Measurements from ENCODE around the gene ZFP14. TPM values are rescaled to one million over a fixed set of nuclear protein-coding genes. Genes with fewer than 3 reads are reported as not detected.
"Not testable (repeated sequence)": the region's sequence is repeated elsewhere in the genome, so short reads cannot be mapped to it uniquely, and the experiment has no call there.

ZFP14 gene
- total and polyA plus RNA-seq, 9 donors, result 4.5 to 9.6 (median 5.6) TPM

DNA sequence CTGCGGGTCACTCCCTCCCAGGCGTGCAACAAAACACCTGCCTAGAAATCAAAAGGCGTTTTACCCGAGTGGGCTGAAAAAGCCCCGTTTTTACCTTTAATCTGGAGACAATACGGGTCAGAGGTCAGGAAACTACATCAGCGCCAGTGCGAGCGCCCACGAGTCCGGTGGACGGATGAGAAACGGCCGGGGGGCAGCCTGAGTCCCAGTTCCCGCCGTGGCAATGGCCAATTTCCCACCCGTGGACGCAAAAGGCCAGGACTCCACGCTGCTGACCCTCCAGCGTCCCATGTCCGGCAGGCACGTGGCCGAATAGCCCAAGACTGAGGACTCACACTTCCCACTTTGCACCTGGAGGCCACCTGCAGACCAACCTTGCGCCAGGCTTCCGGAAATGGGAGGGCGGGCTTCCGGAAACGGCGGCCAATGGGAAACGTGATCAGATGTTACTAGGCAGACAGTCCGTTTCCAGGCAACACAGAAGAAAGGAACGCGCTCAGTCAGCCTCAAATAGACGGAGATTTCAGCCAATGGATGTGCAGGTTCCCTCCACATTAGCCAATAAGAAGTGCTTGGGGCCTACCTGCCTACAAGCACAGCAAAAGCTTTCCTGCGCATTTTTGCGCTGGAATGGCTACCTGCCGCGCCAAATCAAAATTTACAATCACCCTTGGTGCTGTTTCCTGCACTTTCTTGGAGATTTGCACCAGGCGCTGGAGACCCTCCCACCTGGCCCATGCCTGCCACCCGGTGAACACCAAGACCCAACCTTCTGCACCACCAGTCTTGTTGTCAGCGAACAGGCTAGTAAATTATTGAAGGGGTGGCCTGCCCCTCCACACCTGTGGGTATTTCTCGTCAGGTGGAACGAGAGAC is 47.4 kb downstream of the ZFP14 start:
- peak; percentile 98 for DNase-seq
- 0% methylated on average over 39 of the region's 43 CpGs for WGBS (ENCODE audit: insufficient coverage)
- Histone ChIP-seq H3K27me3 (ENCODE audit: control insufficient read depth, insufficient read depth, low read length) (no peaks in the 10 kb centered on the region), H3K27ac (ENCODE audit: low read length) (peak overlapping the region; percentile 49), H3K4me1 (ENCODE audit: control insufficient read depth, insufficient read depth, low read length) (peaks cover 6% of the 10 kb centered on the region), H3K4me3 (ENCODE audit: low read length) (peak overlapping the region; percentile 89), H3K9me3 (replicated peaks; ENCODE audit: control insufficient read depth, low read depth, low read length) (no peaks in the 10 kb centered on the region), H3K36me3 (ENCODE audit: control insufficient read depth, insufficient read depth, low read length) (peaks cover 31% of the 10 kb centered on the region)

GRCh38 chr19:36330216-36330615 is 48.8 kb downstream of the ZFP14 start:
- peaks cover 6% of the 10 kb centered on the region for H3K4me1 ChIP-seq (ENCODE audit: control insufficient read depth, insufficient read depth, low read length)
- no peak overlapping the region for H3K27ac ChIP-seq (ENCODE audit: low read length)
- no peaks in the 10 kb centered on the region for H3K27me3 ChIP-seq (ENCODE audit: control insufficient read depth, insufficient read depth, low read length)
- no peaks in the 10 kb centered on the region for H3K9me3 ChIP-seq (replicated peaks; ENCODE audit: control insufficient read depth, low read depth, low read length)
- WGBS (ENCODE audit: insufficient coverage), result 87% methylated on average over 12 of the region's 19 CpGs
- H3K4me3 ChIP-seq (ENCODE audit: low read length), result no peak overlapping the region
- peaks cover 42% of the 10 kb centered on the region for H3K36me3 ChIP-seq (ENCODE audit: control insufficient read depth, insufficient read depth, low read length)
- no peak for DNase-seq

- not testable (repeated sequence) for H3K27ac ChIP-seq (ENCODE audit: low read length); H3K4me3 ChIP-seq (ENCODE audit: low read length); H3K4me1 ChIP-seq (ENCODE audit: control insufficient read depth, insufficient read depth, low read length); H3K27me3 ChIP-seq (ENCODE audit: control insufficient read depth, insufficient read depth, low read length); DNase-seq; H3K9me3 ChIP-seq (replicated peaks; ENCODE audit: control insufficient read depth, low read depth, low read length)
- 96% methylated on average over 14 of the region's 16 CpGs for WGBS (ENCODE audit: insufficient coverage)
- H3K36me3 ChIP-seq (ENCODE audit: control insufficient read depth, insufficient read depth, low read length), result peaks cover 42% of the 10 kb centered on the region
Measured at GRCh38 chr19:36329534-36329933, 49.5 kb downstream of the ZFP14 start.

DNA sequence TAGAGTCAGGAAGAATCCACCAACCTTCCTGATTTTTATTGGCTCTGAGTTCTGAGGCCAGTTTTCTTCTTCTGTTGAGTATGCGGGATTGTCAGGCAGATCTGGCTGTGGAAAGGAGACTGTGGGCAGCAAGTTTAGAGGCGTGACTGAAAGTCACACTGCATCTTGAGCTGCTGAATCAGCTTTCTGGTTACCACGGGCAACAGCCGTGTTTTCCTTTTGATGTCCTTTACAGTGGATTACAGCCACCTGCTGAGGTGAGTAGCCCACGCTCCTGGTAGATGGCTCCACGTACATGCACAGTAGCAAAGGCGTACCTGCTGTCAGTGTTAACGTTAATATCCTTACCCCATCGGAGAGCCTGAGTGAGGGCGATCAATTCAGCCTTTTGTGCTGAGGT is 52.4 kb downstream of the ZFP14 start:
- not testable (repeated sequence) for DNase-seq; H3K4me3 ChIP-seq (ENCODE audit: low read length); H3K4me1 ChIP-seq (ENCODE audit: control insufficient read depth, insufficient read depth, low read length); H3K9me3 ChIP-seq (replicated peaks; ENCODE audit: control insufficient read depth, low read depth, low read length); H3K27ac ChIP-seq (ENCODE audit: low read length); H3K27me3 ChIP-seq (ENCODE audit: control insufficient read depth, insufficient read depth, low read length)
- WGBS (ENCODE audit: insufficient coverage), result 92% methylated on average over 9 of the region's 10 CpGs
- H3K36me3 ChIP-seq (ENCODE audit: control insufficient read depth, insufficient read depth, low read length), result peaks cover 42% of the 10 kb centered on the region

DNA sequence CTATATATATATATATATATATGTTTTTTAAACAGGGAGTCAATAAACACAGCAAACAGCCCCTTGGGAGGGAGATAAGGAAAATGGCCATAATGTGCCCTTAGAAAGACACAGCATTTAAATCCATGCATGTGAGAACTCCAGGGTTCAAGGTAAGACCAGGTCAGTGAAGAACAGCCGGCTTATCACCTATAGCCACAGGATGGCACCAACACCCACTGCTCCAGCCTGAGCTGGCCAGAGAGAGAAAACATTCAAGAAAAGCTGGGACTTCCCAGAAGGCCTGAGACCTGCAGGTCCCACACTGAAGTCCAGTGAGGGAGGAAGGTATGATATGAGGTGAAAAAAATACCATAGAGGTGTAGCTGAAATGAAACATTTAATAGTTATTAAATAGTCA is 63.8 kb downstream of the ZFP14 start:
- WGBS (ENCODE audit: insufficient coverage), result no CpG with 5 or more reads among the region's 1 CpG
- DNase-seq; H3K27me3 ChIP-seq (ENCODE audit: control insufficient read depth, insufficient read depth, low read length): not testable (repeated sequence)

DNA sequence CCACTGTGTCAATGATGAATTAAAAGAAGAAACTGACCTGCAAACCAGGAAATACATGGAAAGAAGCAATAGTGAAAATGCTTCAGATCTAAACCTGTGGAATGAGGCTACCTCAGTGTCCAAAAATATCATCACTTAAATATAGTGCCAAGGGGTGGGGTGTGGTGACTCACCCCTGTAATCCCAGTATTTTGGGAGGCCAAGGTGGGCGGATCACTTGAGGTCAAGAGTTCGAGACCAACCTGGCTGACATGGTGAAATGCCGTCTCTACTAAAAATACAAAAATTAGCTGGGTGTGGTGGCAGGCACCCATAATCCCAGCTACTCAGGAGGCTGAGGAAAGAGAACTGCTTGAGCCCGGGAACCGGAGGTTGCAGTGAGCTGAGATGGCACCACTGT is 64.9 kb downstream of the ZFP14 start:
- not testable (repeated sequence) for DNase-seq; H3K9me3 ChIP-seq (replicated peaks; ENCODE audit: control insufficient read depth, low read depth, low read length); H3K27me3 ChIP-seq (ENCODE audit: control insufficient read depth, insufficient read depth, low read length); H3K36me3 ChIP-seq (ENCODE audit: control insufficient read depth, insufficient read depth, low read length); H3K4me3 ChIP-seq (ENCODE audit: low read length); H3K4me1 ChIP-seq (ENCODE audit: control insufficient read depth, insufficient read depth, low read length); H3K27ac ChIP-seq (ENCODE audit: low read length)
- no CpG with 5 or more reads among the region's 5 CpGs for WGBS (ENCODE audit: insufficient coverage)

More for the DNA sequence above, 63.8 kb downstream of the ZFP14 start:
- H3K9me3 ChIP-seq (replicated peaks; ENCODE audit: control insufficient read depth, low read depth, low read length); H3K27ac ChIP-seq (ENCODE audit: low read length); H3K36me3 ChIP-seq (ENCODE audit: control insufficient read depth, insufficient read depth, low read length); H3K4me1 ChIP-seq (ENCODE audit: control insufficient read depth, insufficient read depth, low read length); H3K4me3 ChIP-seq (ENCODE audit: low read length): not testable (repeated sequence)

DNA sequence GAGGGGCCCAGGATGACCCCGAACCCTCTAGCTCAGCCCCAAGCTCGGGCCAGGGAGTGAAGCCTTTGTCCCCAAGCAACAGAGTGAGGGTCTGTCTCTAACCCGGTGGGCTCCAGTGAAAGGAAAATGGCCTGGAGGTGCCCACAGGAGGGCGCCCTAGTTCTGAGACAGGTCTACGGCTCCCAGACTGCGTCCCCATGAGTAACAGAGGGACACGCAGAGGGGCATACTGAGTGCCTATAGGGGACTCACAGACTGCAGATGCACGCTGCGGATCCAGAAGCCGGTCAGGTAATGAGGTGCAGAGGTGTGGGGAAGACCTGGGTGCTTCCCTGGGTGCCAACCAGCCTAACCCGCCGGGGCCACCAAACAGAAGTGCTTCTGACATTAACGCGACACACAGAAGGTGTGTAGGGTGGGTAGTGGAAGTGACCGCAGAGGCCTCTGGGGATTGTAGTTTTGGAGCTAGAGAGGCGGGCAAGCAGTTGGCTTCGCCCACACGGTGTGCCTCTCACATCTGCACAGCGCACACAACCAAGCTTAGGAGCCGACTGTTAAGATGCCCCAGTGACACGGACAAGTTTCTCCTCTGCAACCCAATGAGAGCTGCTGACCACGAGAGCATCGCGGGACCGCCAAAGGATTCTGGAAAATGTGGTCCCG is 67.8 kb downstream of the ZFP14 start:
- not testable (repeated sequence) for H3K36me3 ChIP-seq (ENCODE audit: control insufficient read depth, insufficient read depth, low read length); H3K4me1 ChIP-seq (ENCODE audit: control insufficient read depth, insufficient read depth, low read length); DNase-seq; H3K27ac ChIP-seq (ENCODE audit: low read length); H3K9me3 ChIP-seq (replicated peaks; ENCODE audit: control insufficient read depth, low read depth, low read length); H3K27me3 ChIP-seq (ENCODE audit: control insufficient read depth, insufficient read depth, low read length); H3K4me3 ChIP-seq (ENCODE audit: low read length)
- no CpG with 5 or more reads among the region's 26 CpGs for WGBS (ENCODE audit: insufficient coverage)

- H3K36me3 ChIP-seq (ENCODE audit: control insufficient read depth, insufficient read depth, low read length); H3K27me3 ChIP-seq (ENCODE audit: control insufficient read depth, insufficient read depth, low read length); H3K4me1 ChIP-seq (ENCODE audit: control insufficient read depth, insufficient read depth, low read length); H3K27ac ChIP-seq (ENCODE audit: low read length); H3K4me3 ChIP-seq (ENCODE audit: low read length); H3K9me3 ChIP-seq (replicated peaks; ENCODE audit: control insufficient read depth, low read depth, low read length); DNase-seq: not testable (repeated sequence)
- no CpG with 5 or more reads among the region's 5 CpGs for WGBS (ENCODE audit: insufficient coverage)
Measured at GRCh38 chr19:36310416-36310990, 68.5 kb downstream of the ZFP14 start.

- DNase-seq; H3K4me1 ChIP-seq (ENCODE audit: control insufficient read depth, insufficient read depth, low read length); H3K27me3 ChIP-seq (ENCODE audit: control insufficient read depth, insufficient read depth, low read length); H3K27ac ChIP-seq (ENCODE audit: low read length); H3K9me3 ChIP-seq (replicated peaks; ENCODE audit: control insufficient read depth, low read depth, low read length); H3K36me3 ChIP-seq (ENCODE audit: control insufficient read depth, insufficient read depth, low read length); H3K4me3 ChIP-seq (ENCODE audit: low read length): not testable (repeated sequence)
- no CpG with 5 or more reads among the region's 23 CpGs for WGBS (ENCODE audit: insufficient coverage)
Measured at GRCh38 chr19:36309759-36310158, 69.2 kb downstream of the ZFP14 start.

DNA sequence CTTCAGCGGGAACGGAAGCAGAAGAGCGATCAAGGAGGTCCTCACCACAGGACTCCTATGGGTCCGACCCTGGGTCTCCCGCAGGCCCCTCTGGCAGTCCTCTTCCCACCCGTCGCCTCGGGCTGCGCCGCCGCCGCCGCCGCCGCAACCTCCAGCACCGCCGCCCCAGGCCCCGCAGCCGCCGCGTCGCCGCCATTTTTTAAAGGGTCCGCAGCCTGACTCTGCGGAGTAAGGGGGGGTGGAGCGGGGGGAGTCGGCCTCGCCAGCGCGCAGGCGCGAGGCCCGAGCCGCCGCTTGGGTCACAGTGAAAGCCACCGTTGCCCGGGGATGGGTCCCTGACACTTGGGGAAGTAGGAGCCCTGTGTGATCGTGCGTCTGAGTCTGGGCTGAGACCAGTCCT is 69.7 kb downstream of the ZFP14 start:
- WGBS (ENCODE audit: insufficient coverage), result 86% methylated on average over 21 of the region's 39 CpGs
- peak; percentile 5 for DNase-seq
- not testable (repeated sequence) for H3K27ac ChIP-seq (ENCODE audit: low read length); H3K27me3 ChIP-seq (ENCODE audit: control insufficient read depth, insufficient read depth, low read length); H3K4me1 ChIP-seq (ENCODE audit: control insufficient read depth, insufficient read depth, low read length); H3K36me3 ChIP-seq (ENCODE audit: control insufficient read depth, insufficient read depth, low read length); H3K9me3 ChIP-seq (replicated peaks; ENCODE audit: control insufficient read depth, low read depth, low read length); H3K4me3 ChIP-seq (ENCODE audit: low read length)

Data from muscle of leg (tissue), 11 donors.